Fibroblast of lung (primary cell): ENCODE data around the gene MPG. TPM values are rescaled to one million over a fixed set of nuclear protein-coding genes. Genes with fewer than 3 reads are reported as not detected.
A peak's percentile ranks its signal among the peaks of the same experiment; 100 is the strongest.

Experiments used
- DNase-seq, 2 donors: peaks; one replicate each; pipeline versions ENCODE4 v3.0.0 to v3.0.0-alpha.2; 2010; ENCODE audit warnings: low read depth in 2 of 2
- H2AFZ ChIP-seq: 2 replicates; pipeline ENCODE4 v1.5.1; 2012; ENCODE audit warnings: low read length, control low read depth, inconsistent platforms
- H3K27ac ChIP-seq: 2 replicates; pipeline ENCODE4 v1.5.1; 2011; ENCODE audit warnings: low read length, control low read depth; ENCODE audit not compliant: insufficient read depth
- H3K27me3 ChIP-seq: 2 replicates; pipeline ENCODE4 v1.5.1; 2011; ENCODE audit warnings: mild to moderate bottlenecking, low read length; ENCODE audit not compliant: control insufficient read depth, insufficient read depth
- H3K36me3 ChIP-seq: 2 replicates; pipeline ENCODE4 v1.5.1; 2011; ENCODE audit warnings: low read length; ENCODE audit not compliant: control insufficient read depth, insufficient read depth
- H3K4me1 ChIP-seq: 2 replicates; pipeline ENCODE4 v1.5.1; 2011; ENCODE audit warnings: low read length; ENCODE audit not compliant: control insufficient read depth, insufficient read depth; ENCODE audit errors: extremely low read depth
- H3K4me2 ChIP-seq: 2 replicates; pipeline ENCODE4 v1.5.1; 2011; ENCODE audit warnings: low read length, control low read depth; ENCODE audit not compliant: insufficient read depth; ENCODE audit errors: extremely low read depth
- H3K4me3 ChIP-seq, 4 experiments: fragments of 200-600 bp in 1 of 4; sonication (generic) in 1 of 4; replicated peaks in 1 of 4; 2 replicates each; pipeline ENCODE4 v1.5.1; 2011 to 2016; ENCODE audit warnings: low read length in 4 of 4, low read depth in 3 of 4, mild to moderate bottlenecking in 3 of 4, control low read depth in 2 of 4, inconsistent platforms in 1 of 4, mixed read lengths in 1 of 4; ENCODE audit not compliant: insufficient read depth in 1 of 4; ENCODE audit errors: control extremely low read depth in 1 of 4
- H3K79me2 ChIP-seq: 2 replicates; pipeline ENCODE4 v1.5.1; 2012; ENCODE audit warnings: mild to moderate bottlenecking, low read length, inconsistent platforms; ENCODE audit not compliant: control insufficient read depth, insufficient read depth
- H3K9ac ChIP-seq: 2 replicates; pipeline ENCODE4 v1.5.1; 2011; ENCODE audit warnings: mild to moderate bottlenecking, low read length, control low read depth; ENCODE audit not compliant: insufficient read depth
- H3K9me3 ChIP-seq: 2 replicates; pipeline ENCODE4 v1.5.1; 2012; ENCODE audit warnings: low read depth, low read length; ENCODE audit not compliant: control insufficient read depth, insufficient read depth
- H4K20me1 ChIP-seq: 2 replicates; pipeline ENCODE4 v1.5.1; 2011; ENCODE audit warnings: low read length; ENCODE audit not compliant: control insufficient read depth, insufficient read depth; ENCODE audit errors: extremely low read depth
- EZH2 ChIP-seq: IDR thresholded peaks from 2 replicates; pipeline ENCODE4 v1.5.1; 2012; ENCODE audit warnings: low read length, control low read depth, mild to moderate bottlenecking; ENCODE audit errors: missing control alignments
- polyA plus RNA-seq, 2 donors: library from polyadenylated mRNA; depleted of rRNA in 1 of 2; stranded (reverse) in 1 of 2; unstranded in 1 of 2; fragments of >200 nt; gene quantifications; 2 replicates each; pipeline ENCODE4 v1.2.1, GENCODE V29; 2011 to 2012; ENCODE audit warnings: missing spikeins in 1 of 2
- total RNA-seq: library from RNA; depleted of rRNA; stranded (reverse); fragments of >200 nt; gene quantifications from 2 replicates; pipeline ENCODE4 v1.2.1, GENCODE V29; 2014
- TF ChIP-seq, protein P1 (sequence below), 2 donors: IDR thresholded peaks in 1 of 2; conservative IDR thresholded peaks in 1 of 2; 1 replicate in 1 of 2; 2 replicates in 1 of 2; pipeline ENCODE4 v1.5.1; 2011 to 2012; ENCODE audit warnings: low read length in 2 of 2, control low read depth in 1 of 2, inconsistent platforms in 1 of 2, low read depth in 1 of 2, mild to moderate bottlenecking in 1 of 2

Gene MPG
- total and polyA plus RNA-seq, 2 donors (not counting 1 experiment from before 2014, with no cell fraction given) = 45.4 to 268 TPM

DNA sequence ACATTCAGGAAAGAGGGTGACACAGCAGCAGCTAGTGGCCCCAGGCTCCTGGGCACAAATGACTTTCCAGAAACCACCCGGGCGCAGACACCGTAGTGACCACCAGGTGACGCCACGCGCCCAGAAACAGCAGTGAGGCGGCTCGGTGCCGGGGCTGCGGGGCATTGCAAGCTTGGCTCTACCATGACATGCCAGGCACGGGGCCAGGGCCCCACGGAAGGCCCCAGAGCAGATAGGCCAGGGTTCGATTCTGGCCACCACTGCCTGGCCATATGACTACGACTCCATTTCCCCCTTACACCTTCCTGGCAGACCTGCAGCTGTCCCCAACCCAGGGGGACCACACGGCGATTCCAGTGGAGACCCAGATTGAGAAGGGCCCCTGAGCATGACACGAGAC is 12.3 kb upstream of the MPG start:
- Histone ChIP-seq H3K27ac (peak overlapping the region; percentile 53), H3K4me1 (peaks cover 45% of the 10 kb centered on the region), H3K9me3 (no peaks in the 10 kb centered on the region), H3K4me2 (peak overlapping the region; percentile 23), H4K20me1 (no peaks in the 10 kb centered on the region), H3K79me2 (peaks cover 63% of the 10 kb centered on the region), H2AFZ (no peak overlapping the region), H3K4me3 (no peak overlapping the region), H3K36me3 (peaks cover 32% of the 10 kb centered on the region), H3K9ac (no peak overlapping the region), H3K27me3 (no peaks in the 10 kb centered on the region)
- peak in 1 of 2 donors; percentile 71 for DNase-seq
- TF ChIP-seq EZH2 = no peak
- TF ChIP-seq, protein P1, sequence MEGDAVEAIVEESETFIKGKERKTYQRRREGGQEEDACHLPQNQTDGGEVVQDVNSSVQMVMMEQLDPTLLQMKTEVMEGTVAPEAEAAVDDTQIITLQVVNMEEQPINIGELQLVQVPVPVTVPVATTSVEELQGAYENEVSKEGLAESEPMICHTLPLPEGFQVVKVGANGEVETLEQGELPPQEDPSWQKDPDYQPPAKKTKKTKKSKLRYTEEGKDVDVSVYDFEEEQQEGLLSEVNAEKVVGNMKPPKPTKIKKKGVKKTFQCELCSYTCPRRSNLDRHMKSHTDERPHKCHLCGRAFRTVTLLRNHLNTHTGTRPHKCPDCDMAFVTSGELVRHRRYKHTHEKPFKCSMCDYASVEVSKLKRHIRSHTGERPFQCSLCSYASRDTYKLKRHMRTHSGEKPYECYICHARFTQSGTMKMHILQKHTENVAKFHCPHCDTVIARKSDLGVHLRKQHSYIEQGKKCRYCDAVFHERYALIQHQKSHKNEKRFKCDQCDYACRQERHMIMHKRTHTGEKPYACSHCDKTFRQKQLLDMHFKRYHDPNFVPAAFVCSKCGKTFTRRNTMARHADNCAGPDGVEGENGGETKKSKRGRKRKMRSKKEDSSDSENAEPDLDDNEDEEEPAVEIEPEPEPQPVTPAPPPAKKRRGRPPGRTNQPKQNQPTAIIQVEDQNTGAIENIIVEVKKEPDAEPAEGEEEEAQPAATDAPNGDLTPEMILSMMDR (conservative IDR thresholded peaks at IDR 0.05 in 1 of 2, IDR thresholded peaks at IDR 0.05 in 1 of 2; ENCODE audit: low read depth in 1 of 2, low read length in 2 of 2) = peak; percentile 91 to 93

DNA sequence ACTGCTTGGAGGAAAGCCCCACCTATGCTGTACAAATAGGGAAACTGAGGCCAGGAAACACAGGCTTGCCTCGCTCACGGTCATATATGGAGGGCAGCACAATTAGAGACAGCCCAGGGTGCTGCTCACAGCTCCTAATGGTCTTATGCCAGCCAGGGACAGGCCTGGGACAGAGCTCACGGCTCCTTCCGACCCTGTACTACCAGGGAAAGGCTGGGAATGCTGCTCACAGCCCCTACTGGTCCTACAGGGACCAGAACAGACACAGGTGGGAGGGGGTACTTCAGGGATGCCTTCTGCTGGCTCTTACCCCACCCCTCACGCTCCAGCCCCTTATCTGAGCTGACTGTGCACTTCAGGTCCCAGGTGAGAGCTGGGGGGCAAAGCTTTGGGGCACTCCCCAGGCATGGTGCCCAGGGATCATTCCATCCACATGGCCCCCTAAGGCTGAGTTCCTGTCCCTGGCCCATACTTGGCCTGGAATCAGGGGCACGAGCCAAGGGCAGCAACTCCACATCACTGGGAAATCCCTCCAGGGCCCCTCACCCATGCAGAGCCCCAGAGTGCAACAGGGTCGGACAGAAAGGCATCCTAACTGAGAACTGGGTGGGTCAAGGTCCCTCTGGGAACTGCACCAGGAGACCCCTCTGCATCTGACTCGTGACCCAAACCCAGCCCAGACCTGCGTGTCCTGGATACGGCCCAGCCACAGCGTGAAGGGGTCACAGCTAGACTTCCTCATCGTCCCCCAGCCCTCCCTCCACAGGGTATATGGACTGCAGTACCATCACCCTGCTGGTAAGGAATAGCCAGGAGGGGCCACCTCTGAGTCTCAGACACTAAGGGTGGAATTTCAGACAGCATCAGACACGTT is 11.5 kb upstream of the MPG start:
- no peak for TF ChIP-seq EZH2
- TF ChIP-seq, protein P1 (conservative IDR thresholded peaks at IDR 0.05 in 1 of 2, IDR thresholded peaks at IDR 0.05 in 1 of 2; ENCODE audit: low read depth in 1 of 2, low read length in 2 of 2) = no peak
- Histone ChIP-seq H4K20me1 (no peaks in the 10 kb centered on the region), H3K9ac (no peak overlapping the region), H3K4me2 (peak overlapping the region; percentile 23), H3K36me3 (peaks cover 26% of the 10 kb centered on the region), H3K4me3 (no peak overlapping the region), H3K9me3 (no peaks in the 10 kb centered on the region), H3K4me1 (peaks cover 51% of the 10 kb centered on the region), H3K27me3 (no peaks in the 10 kb centered on the region), H3K27ac (no peak overlapping the region), H3K79me2 (peaks cover 71% of the 10 kb centered on the region), H2AFZ (no peak overlapping the region)
- DNase-seq = no peak

DNA sequence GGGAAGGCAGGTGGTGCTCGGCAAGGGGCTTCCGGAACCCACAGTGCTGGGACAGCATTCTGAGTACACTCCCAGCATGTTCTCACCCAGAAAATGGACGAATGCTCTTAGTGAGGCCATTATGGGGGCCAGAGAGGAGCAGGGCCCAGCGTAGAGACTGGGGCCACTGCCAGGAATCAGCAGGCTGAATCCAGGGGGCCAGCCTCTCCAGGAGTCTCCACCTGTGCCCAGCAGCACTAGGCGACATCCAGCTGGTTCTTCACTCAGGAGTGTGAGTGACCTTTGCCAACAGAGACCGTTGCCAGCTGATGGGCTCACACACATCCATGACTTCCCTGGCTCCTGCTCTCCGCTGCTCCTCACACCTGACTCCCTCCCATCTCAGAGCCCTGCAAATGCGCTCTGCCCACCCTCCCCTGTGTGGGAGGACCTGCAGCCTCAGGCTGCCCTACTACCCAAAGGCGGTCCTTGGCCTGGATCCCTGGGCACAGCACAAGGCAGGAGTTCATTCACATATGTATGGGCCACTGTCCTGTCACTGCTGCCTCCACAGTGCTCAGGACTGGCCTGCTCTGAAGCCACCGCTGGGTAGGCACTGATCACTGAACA is 10.7 kb upstream of the MPG start:
- no peaks in the 10 kb centered on the region for H4K20me1 ChIP-seq
- TF ChIP-seq, protein P1 (conservative IDR thresholded peaks at IDR 0.05 in 1 of 2, IDR thresholded peaks at IDR 0.05 in 1 of 2; ENCODE audit: low read depth in 1 of 2, low read length in 2 of 2) = no peak
- TF ChIP-seq EZH2 = no peak
- no peak overlapping the region for H3K4me3 ChIP-seq
- peaks cover 20% of the 10 kb centered on the region for H3K36me3 ChIP-seq
- peak overlapping the region; percentile 25 for H3K4me2 ChIP-seq
- H3K27ac ChIP-seq = peak overlapping the region; percentile 76
- H2AFZ ChIP-seq = no peak overlapping the region
- H3K9ac ChIP-seq = no peak overlapping the region
- peaks cover 76% of the 10 kb centered on the region for H3K79me2 ChIP-seq
- no peaks in the 10 kb centered on the region for H3K27me3 ChIP-seq
- H3K4me1 ChIP-seq = peaks cover 51% of the 10 kb centered on the region
- no peaks in the 10 kb centered on the region for H3K9me3 ChIP-seq
- no peak for DNase-seq
